PC-3 (cell line): ENCODE measurements around the gene CAB39L. TPM values are rescaled to one million over a fixed set of nuclear protein-coding genes. Genes with fewer than 3 reads are reported as not detected.

Source experiments
- ATAC-seq: fragments of 200-7000 bp; cut with Tn5 transposase; 2 replicates; pipeline ENCODE4 v1.9.1; 2020; ENCODE audit warnings: mild to moderate bottlenecking, moderate library complexity
- BruUV-seq: library from RNA; stranded (reverse); fragments of 400-500 nt; replicated peaks from 2 replicates; lab custom pipeline; 2021; lab: Mats Ljungman, UMichigan
- CTCF ChIA-PET: fragments of 300-600 bp; sonication (Branson Sonifier 250); formaldehyde crosslinking; loops from one replicate; lab custom pipeline; 2022; ENCODE audit warnings: antibody characterized with exemption; lab: Charles Lee
- POLR2A ChIA-PET: fragments of 300-600 bp; sonication (Branson Sonifier 250); formaldehyde crosslinking; loops from one replicate; lab custom pipeline; 2022; ENCODE audit warnings: antibody characterized with exemption; ENCODE audit not compliant: unreplicated experiment; lab: Charles Lee
- DNase-seq: peaks from one replicate; pipeline ENCODE4 v3.0.0-alpha.2; 2015
- H2AFZ ChIP-seq: fragments of 300-600 bp; sonication (generic); 2 replicates; pipeline ENCODE4 v1.6.0; 2016; ENCODE audit warnings: antibody characterized with exemption, low read length
- H3F3A ChIP-seq: fragments of 300-600 bp; sonication (generic); one replicate; pipeline ENCODE4 v1.6.0; 2017; ENCODE audit warnings: antibody characterized with exemption, low read length, control low read depth, mild to moderate bottlenecking; ENCODE audit not compliant: unreplicated experiment
- H3K27ac ChIP-seq: fragments of 300-600 bp; sonication (generic); 2 replicates; pipeline ENCODE4 v1.5.1; 2016; ENCODE audit warnings: mild to moderate bottlenecking, low read length
- H3K27me3 ChIP-seq: fragments of 300-600 bp; sonication (generic); 2 replicates; pipeline ENCODE4 v1.6.1; 2016; ENCODE audit warnings: low read length, mixed read lengths
- H3K36me3 ChIP-seq: fragments of 300-600 bp; sonication (generic); 2 replicates; pipeline ENCODE4 v1.6.1; 2016; ENCODE audit warnings: low read depth, mixed run types, low read length, mixed read lengths
- H3K4me1 ChIP-seq: fragments of 300-600 bp; sonication (generic); 2 replicates; pipeline ENCODE4 v1.5.1; 2016; ENCODE audit warnings: low read length; ENCODE audit not compliant: insufficient read depth
- H3K4me2 ChIP-seq: fragments of 300-600 bp; sonication (generic); 2 replicates; pipeline ENCODE4 v1.6.0; 2016; ENCODE audit warnings: low read length
- H3K4me3 ChIP-seq: fragments of 300-600 bp; sonication (generic); 2 replicates; pipeline ENCODE4 v1.5.1; 2016; ENCODE audit warnings: mild to moderate bottlenecking, low read length, mixed read lengths
- H3K79me2 ChIP-seq: fragments of 300-600 bp; sonication (generic); 2 replicates; pipeline ENCODE4 v1.6.1; 2017; ENCODE audit warnings: low read length, mixed read lengths
- H3K9ac ChIP-seq: fragments of 300-600 bp; sonication (generic); 2 replicates; pipeline ENCODE4 v1.6.0; 2016; ENCODE audit warnings: mild to moderate bottlenecking, low read length
- H3K9me2 ChIP-seq: fragments of 300-600 bp; sonication (generic); replicated peaks from 2 replicates; pipeline ENCODE4 v1.6.1; 2016; ENCODE audit warnings: mixed run types, low read length, mixed read lengths
- H3K9me3 ChIP-seq: fragments of 300-600 bp; sonication (generic); 2 replicates; pipeline ENCODE4 v1.6.1; 2016; ENCODE audit warnings: low read length, mixed read lengths
- H4K20me1 ChIP-seq: fragments of 300-600 bp; sonication (generic); 2 replicates; pipeline ENCODE4 v1.6.1; 2016; ENCODE audit warnings: low read length, mixed read lengths
- EZH2 ChIP-seq: fragments of 300-600 bp; sonication (generic); IDR thresholded peaks from one replicate; pipeline ENCODE4 v1.6.1; 2017; ENCODE audit warnings: antibody characterized with exemption, mild to moderate bottlenecking, low read length; ENCODE audit not compliant: unreplicated experiment
- EZH2phosphoT487 ChIP-seq: fragments of 300-600 bp; sonication (generic); IDR thresholded peaks from 2 replicates; pipeline ENCODE4 v1.6.1; 2018; ENCODE audit warnings: mild to moderate bottlenecking, antibody characterized with exemption, low read length, borderline replicate concordance
- intact Hi-C: fragments of 100-400 bp; cut with micrococcal nuclease; formaldehyde crosslinking; loops from 2 replicates; pipeline ENCODE4 v1.9.0; 2023
- total RNA-seq: library from RNA; depleted of rRNA; stranded (reverse); fragments of >200 nt; gene quantifications from 2 replicates; pipeline ENCODE4 v1.2.3, GENCODE V29; 2014
- TF ChIP-seq, protein P1 (sequence below): fragments of 300-600 bp; sonication (generic); conservative IDR thresholded peaks from 2 replicates; pipeline ENCODE4 v1.5.1; 2017; ENCODE audit warnings: antibody characterized with exemption, low read depth, mild to moderate bottlenecking, low read length

CAB39L gene
- total RNA-seq, 1 experiment from 2014 or later: 1.8 TPM

DNA sequence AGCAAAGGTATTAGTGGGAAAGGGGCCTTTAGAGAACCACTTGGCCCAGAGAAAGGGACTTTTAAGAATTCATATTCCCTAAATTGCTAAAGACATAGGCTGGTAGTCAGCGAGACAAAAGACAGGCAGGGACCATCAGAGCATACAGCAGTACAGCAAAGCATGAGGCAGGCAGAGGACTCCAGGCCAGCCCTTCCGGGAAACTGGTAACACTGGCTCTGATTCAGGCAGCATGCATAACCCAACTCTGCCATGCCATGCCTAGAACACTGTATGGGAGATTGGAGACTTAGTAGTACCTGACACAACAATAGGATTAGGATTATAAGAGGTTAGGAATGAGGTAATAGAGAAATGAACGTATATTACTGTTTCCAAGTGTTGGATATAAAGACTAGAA lies 34.9 kb downstream of the CAB39L start:
- POLR2A ChIA-PET: no interaction called here
- Histone ChIP-seq H3K4me3 (no peak overlapping the region), H3K9me2 (no peaks in the 10 kb centered on the region), H4K20me1 (no peaks in the 10 kb centered on the region), H3K27ac (no peak overlapping the region), H3K27me3 (no peaks in the 10 kb centered on the region), H2AFZ (no peak overlapping the region), H3K9me3 (no peaks in the 10 kb centered on the region), H3K4me2 (no peak overlapping the region), H3K9ac (no peak overlapping the region), H3F3A (no peaks in the 10 kb centered on the region), H3K79me2 (no peaks in the 10 kb centered on the region), H3K36me3 (no peaks in the 10 kb centered on the region), H3K4me1 (no peaks in the 10 kb centered on the region)
- intact Hi-C loops: no loop called here
- CTCF ChIA-PET: no interaction called here
- ATAC-seq (no peak), DNase-seq (no peak)
- no TSS peak for BruUV-seq
- TF ChIP-seq EZH2phosphoT487 (no peak), EZH2 (no peak)
- TF ChIP-seq, protein P1, sequence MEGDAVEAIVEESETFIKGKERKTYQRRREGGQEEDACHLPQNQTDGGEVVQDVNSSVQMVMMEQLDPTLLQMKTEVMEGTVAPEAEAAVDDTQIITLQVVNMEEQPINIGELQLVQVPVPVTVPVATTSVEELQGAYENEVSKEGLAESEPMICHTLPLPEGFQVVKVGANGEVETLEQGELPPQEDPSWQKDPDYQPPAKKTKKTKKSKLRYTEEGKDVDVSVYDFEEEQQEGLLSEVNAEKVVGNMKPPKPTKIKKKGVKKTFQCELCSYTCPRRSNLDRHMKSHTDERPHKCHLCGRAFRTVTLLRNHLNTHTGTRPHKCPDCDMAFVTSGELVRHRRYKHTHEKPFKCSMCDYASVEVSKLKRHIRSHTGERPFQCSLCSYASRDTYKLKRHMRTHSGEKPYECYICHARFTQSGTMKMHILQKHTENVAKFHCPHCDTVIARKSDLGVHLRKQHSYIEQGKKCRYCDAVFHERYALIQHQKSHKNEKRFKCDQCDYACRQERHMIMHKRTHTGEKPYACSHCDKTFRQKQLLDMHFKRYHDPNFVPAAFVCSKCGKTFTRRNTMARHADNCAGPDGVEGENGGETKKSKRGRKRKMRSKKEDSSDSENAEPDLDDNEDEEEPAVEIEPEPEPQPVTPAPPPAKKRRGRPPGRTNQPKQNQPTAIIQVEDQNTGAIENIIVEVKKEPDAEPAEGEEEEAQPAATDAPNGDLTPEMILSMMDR: no peak

DNA sequence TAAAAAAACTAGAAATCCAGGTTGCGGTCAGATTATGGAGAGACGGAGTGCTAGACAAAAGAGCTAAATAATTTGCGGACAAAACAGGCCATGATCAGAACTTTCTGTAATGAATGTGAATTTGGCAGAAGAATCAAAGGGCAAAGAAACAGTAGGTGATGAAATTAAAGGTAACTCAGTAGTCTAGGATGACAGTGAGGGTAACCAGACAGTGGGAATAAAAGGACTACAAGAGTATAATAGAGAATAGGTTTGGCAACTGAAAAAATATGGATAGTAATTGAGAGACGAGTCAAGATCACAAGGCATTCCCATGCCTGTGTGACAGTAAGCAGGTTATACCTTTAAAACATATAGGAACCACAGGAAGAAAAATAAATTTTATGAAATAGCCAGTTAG lies 35.9 kb downstream of the CAB39L start:
- Histone ChIP-seq H2AFZ (no peak overlapping the region), H3K79me2 (no peaks in the 10 kb centered on the region), H4K20me1 (no peaks in the 10 kb centered on the region), H3K4me3 (no peak overlapping the region), H3K27ac (no peak overlapping the region), H3F3A (no peaks in the 10 kb centered on the region), H3K9me3 (no peaks in the 10 kb centered on the region), H3K27me3 (no peaks in the 10 kb centered on the region), H3K9me2 (no peaks in the 10 kb centered on the region), H3K36me3 (no peaks in the 10 kb centered on the region), H3K4me1 (no peaks in the 10 kb centered on the region), H3K9ac (no peak overlapping the region), H3K4me2 (no peak overlapping the region)
- no TSS peak for BruUV-seq
- intact Hi-C loops: no loop called here
- ChIA-PET CTCF (no interaction called here), POLR2A (no interaction called here)
- no peak for TF ChIP-seq EZH2
- ATAC-seq (no peak), DNase-seq (no peak)

DNA sequence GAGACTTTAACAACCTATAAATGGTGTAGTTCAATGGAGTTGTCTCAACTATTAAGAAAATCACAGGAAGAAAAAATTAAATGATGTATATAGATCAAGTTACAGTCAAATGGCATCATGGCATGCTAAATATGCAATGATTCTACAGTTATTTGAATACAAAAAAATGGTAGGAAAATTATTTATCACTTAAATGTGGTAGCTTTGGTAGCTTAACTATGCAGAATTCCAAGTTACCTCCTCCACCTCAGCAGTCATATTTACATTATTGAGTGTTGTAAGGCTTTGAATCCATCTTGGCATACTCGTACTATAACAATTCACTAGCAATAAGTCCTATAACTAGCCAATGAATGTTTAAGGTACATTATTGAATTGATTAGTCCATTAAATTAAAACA lies 36.8 kb downstream of the CAB39L start:
- no peaks in the 10 kb centered on the region for H3F3A ChIP-seq
- no peaks in the 10 kb centered on the region for H3K9me3 ChIP-seq
- H3K4me3 ChIP-seq: no peak overlapping the region
- no peaks in the 10 kb centered on the region for H4K20me1 ChIP-seq
- ChIA-PET CTCF (no interaction called here), POLR2A (no interaction called here)
- H3K36me3 ChIP-seq: no peaks in the 10 kb centered on the region
- no peaks in the 10 kb centered on the region for H3K4me1 ChIP-seq
- ATAC-seq (no peak), DNase-seq (no peak)
- intact Hi-C loops: no loop called here
- H3K9ac ChIP-seq: no peak overlapping the region
- H3K27ac ChIP-seq: no peak overlapping the region
- no TSS peak for BruUV-seq
- no peaks in the 10 kb centered on the region for H3K27me3 ChIP-seq
- no peak overlapping the region for H2AFZ ChIP-seq
- TF ChIP-seq, protein P1: no peak
- TF ChIP-seq EZH2: no peak
- TF ChIP-seq EZH2phosphoT487: no peak
- no peak overlapping the region for H3K4me2 ChIP-seq
- no peaks in the 10 kb centered on the region for H3K9me2 ChIP-seq
- H3K79me2 ChIP-seq: no peaks in the 10 kb centered on the region
